Jurkat, Clone E6-1 (cell line): ENCODE measurements around the gene LHPP.
A peak's percentile ranks its signal among the peaks of the same experiment; 100 is the strongest.

Experiments
- DNase-seq: peaks from one replicate; pipeline ENCODE4 v3.0.0-alpha.2; 2011; ENCODE audit warnings: low read depth, low spot score
- H3K4me3 ChIP-seq: 2 replicates; pipeline ENCODE4 v1.5.1; 2011; ENCODE audit warnings: mild to moderate bottlenecking, low read length, control low read depth, moderate library complexity

LHPP gene

GRCh38 chr10:124465777-124466488, 4.3 kb downstream of the LHPP start:
- no peak overlapping the region for H3K4me3 ChIP-seq
- no peak for DNase-seq

- no peak overlapping the region for H3K4me3 ChIP-seq
- no peak for DNase-seq
Observed at GRCh38 chr10:124467165-124467564, 5.5 kb downstream of the LHPP start.

GRCh38 chr10:124468624-124469023, 7.0 kb downstream of the LHPP start:
- H3K4me3 ChIP-seq: no peak overlapping the region
- DNase-seq: no peak

GRCh38 chr10:124469956-124470484, 8.4 kb downstream of the LHPP start:
- no peak overlapping the region for H3K4me3 ChIP-seq
- DNase-seq: no peak

DNA sequence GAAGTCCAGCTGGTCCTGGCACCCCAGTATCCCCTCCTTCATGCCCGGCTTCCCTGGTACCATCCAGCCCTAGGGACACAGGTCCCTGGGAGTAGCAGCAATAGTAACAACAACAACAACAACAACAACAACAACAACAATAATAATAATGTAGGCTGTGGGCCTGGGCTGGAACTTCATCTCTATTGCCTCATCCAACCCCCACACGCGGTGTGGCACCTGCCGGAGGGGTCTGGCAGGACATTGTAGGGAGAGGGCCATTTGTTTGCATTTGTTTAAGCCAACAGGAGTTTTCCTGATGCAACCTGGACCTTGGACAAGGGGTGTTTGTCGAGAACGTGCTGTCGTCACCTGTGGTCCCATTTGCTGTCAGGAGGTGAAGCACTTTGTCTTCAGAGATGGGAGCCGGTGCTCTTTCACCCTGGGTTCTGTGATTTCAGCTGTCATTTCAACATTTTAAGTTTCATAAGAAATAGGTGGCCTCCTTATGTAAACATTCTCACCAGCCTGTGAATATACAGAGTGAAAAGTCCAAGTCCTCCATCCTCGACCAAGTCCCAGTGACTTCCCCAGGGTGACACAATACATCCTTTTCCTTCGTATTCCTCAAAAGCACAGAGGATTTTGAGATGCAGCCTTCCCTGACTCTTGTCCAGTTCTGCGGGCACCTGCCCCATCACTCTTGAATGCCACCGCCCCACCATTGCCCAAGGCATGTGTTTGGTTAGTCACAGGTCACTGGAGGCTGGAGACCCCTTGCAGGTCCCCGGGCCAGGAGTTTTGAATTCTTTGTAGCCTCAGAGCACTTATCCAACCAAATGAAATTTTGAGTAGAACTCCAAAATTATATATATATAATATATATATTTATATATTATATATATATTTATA, 9.2 kb downstream of the LHPP start:
- no peak overlapping the region for H3K4me3 ChIP-seq
- no peak for DNase-seq

DNA sequence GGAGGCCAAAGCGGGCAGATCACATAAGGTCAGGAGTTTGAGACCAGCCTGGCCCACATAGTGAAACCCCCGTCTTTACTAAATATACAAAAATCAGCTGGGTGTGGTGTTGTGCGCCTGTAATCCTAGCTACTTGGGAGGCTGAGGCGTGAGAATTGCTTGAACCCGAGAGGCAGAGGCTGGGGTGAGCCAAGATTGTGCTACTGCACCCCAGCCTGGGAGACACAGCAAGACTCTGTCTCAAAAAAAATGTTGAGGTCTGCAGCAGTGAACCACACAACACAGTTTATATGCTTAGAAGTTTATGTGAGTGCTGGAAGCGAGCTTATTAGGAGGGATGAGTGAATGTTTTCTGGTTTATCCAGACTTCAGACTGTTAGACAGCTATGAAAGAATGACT, 10.4 kb downstream of the LHPP start:
- DNase-seq: no peak

DNA sequence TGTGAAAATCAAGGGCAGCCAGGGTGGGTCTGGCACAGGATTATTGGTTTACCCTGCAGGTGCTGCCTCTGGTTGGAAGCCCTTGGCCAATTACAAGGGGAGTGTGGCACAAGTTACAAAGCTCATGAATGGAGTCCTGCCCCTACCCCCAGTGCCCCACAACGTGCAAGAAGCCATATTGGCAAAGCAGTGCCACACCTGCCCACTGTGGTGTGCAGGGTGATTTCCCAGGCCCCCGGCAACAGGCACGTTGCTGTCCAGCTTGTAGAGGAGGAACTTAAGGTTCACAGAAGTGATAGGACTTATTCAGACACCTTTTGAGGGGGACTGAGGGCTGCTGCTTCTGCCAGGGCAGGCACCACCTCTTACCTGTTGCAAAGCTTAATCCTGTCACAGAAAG, 11.4 kb downstream of the LHPP start:
- no peak for DNase-seq
- no peak overlapping the region for H3K4me3 ChIP-seq

More for the DNA sequence above, 10.4 kb downstream of the LHPP start:
- no peak overlapping the region for H3K4me3 ChIP-seq

- DNase-seq: peak; percentile 77
- H3K4me3 ChIP-seq: no peak overlapping the region
Observed at GRCh38 chr10:124474514-124475070, 13.0 kb downstream of the LHPP start.

- DNase-seq: no peak
- no peak overlapping the region for H3K4me3 ChIP-seq
Observed at GRCh38 chr10:124476043-124476725, 14.6 kb downstream of the LHPP start.

DNA sequence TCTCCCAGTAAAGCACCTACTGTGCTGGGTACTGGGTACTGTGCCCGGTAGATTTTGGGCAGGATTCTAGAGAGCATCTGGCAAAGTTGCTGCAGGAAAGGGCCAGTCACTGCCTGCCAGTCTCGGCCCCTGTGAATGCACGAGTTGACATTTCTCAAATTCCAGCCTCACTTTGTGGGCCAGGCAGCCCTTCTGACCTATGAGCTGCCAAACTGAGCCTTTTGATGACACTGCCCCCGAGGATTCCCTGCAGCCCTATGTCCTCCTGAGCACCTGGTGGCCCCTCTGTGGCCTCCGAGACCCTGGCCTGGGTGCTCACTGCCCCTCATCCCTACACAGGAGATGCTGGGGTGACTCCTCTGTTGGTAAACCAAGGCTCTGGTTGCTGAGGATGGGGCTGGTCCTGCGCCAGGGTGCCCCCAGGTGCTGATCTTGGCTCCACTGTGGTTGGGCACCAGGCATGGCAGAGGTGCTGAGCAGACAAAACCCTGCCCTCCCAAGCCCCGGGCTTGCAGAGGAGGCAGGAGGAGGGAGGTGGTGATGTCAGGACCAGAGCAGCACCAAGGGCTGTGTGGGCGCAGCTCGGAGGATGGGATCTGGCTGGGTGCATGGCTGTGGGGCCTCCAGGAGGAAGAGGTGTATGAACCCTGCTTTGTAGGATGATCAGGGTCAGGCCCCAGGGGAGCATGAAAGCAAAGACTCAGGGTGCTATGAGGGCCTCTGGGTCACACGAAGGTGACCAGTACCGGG, 16.2 kb downstream of the LHPP start:
- no peak overlapping the region for H3K4me3 ChIP-seq
- no peak for DNase-seq

GRCh38 chr10:124478515-124478914, 16.9 kb downstream of the LHPP start:
- DNase-seq: no peak
- no peak overlapping the region for H3K4me3 ChIP-seq

GRCh38 chr10:124480860-124481259, 19.2 kb downstream of the LHPP start:
- no peak for DNase-seq
- no peak overlapping the region for H3K4me3 ChIP-seq

DNA sequence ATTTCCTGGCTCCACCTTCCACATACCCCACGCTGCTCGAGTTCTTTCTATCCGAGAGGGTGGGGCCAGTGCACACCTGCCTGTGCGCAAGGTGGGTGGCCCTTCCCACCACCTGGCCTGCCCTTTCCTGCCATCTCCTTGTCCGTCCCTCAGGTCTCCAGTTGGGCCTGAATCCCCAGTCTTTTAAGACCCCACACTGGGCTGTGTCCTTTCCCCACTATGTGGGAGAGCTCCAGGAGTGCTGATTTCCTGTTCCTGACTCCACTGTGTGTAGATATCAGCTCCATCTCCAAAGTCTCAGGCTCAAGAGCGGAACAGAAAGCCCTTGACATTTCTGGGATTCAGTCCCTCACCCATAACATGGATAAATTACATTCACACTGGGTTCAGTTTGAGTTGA, 20.1 kb downstream of the LHPP start:
- DNase-seq: no peak
- H3K4me3 ChIP-seq: no peak overlapping the region

DNA sequence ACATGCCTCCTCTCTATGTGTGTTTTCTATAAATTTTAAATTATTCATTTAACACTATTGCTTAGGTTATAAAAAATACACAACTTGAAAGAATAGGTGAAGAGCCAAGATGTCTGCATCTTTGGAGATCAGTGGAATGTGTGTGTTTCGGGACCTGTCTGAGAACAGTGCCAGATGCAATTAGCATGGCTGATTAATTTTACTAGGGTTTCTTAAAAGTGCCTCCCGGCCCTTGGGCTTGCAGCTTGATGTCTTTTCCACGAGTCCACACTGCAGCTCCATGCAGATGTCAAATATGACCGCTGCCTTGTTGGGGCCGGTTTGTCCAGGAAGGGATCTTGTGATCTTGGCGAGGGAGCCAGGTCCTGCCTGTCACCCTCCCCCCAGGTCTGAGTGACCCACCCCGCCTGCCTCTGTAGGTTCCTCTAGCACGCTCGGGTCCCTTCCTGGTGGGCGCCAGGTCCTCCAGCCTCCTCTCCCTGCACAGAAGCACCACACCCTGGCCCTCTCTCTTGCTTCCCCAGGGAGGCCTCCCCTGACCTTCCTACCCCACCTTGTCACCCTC, 20.7 kb downstream of the LHPP start:
- DNase-seq: no peak
- no peak overlapping the region for H3K4me3 ChIP-seq

DNA sequence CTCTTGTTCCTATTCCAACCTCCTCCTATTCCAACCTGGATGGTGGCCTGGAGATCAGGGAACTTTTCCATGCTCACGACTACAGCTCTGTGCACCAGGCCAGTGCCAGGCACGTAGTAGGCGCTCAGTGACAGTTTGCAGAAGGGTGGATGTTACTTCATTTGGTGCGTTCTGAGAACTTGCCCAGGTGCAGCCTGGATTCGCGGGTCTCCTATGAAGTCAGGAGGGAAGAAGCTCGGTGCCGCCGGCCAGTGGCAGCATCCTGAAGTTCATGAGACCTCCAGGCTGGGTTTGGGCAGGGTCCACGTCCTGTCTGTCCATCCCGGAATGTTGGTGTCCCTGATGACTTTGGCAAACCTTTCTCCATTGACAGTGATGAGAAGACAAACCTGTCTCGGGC, 21.3 kb downstream of the LHPP start:
- no peak for DNase-seq
- no peak overlapping the region for H3K4me3 ChIP-seq

DNA sequence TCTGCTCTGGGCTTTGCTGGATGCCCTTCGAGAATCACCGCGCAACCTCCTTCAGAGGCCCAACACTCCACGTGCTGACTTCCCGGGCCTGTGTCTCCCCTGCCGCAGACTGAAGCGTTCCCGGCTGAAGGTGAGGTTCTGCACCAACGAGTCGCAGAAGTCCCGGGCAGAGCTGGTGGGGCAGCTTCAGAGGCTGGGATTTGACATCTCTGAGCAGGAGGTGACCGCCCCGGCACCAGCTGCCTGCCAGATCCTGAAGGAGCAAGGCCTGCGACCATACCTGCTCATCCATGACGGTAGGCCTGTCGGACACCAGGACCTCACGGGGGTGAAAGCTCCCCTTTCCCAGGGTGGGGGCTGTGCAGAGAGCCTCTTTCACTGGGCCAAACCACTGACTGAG, 22.4 kb downstream of the LHPP start:
- no peak overlapping the region for H3K4me3 ChIP-seq
- DNase-seq: no peak

DNA sequence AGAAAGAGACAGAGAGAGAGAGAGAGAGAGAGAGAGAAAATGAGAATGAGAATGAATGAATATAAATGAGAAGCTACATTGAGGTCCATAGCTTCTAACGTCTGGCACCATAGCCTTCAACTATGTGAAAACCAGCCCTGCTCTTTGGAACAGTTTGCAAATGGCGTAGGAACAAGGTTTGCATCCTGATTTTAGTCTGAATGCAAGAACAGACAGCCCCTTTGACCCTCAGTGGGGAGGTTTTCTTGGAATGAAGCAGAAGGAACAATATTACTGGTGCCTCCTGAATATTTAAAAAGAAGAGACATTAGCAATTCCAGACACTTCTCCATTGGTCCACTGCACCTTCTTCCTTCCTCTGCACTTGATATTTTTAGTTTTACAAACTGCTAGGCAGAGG, 23.0 kb downstream of the LHPP start:
- no peak for DNase-seq
- no peak overlapping the region for H3K4me3 ChIP-seq

DNA sequence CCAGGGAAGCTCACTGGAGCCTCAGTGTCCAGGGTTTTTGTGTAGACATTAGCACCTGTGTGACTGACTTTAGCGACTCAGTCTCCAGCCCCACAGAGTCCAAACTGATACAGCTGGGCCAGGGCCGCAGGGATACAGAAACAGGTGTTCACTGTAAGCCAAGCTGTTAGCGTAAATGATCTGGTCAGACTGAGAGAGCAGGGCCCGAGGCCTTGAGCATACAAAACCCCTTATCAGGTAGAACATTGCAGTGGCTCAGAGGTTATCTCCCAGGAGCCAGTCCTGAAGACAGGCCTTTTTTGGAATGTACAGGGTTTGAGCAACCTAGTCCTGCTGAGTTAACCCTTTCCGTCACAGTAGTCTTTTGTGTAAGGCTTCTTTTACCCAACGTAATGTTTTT, 25.0 kb downstream of the LHPP start:
- H3K4me3 ChIP-seq: no peak overlapping the region
- DNase-seq: no peak

DNA sequence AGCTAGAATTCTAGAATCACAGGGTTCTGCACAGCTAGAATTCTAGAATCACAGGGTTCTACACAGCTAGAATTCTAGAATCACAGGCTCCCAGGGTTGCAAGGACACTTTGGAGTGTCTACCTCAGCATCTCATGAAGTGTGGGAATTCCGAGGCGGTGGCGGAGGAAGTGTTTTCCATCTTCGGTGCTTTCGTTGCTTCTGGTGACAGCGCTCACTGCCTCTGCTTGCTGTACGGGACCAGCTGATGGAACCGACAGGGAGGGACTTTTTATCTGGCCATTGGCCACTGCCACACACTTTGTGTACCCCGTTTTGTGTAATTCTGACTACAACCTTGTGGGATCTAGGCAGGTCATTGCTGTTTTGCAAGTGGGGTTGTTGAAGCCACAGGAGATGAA, 29.5 kb downstream of the LHPP start:
- no peak for DNase-seq
- no peak overlapping the region for H3K4me3 ChIP-seq
